ENCODE data around the gene TGFB2. TPM values are rescaled to one million over a fixed set of nuclear protein-coding genes. Genes with fewer than 3 reads are reported as not detected.

The TGFB2 gene
- total RNA-seq, 1 experiment from 2014 or later: 0.34 TPM

DNA sequence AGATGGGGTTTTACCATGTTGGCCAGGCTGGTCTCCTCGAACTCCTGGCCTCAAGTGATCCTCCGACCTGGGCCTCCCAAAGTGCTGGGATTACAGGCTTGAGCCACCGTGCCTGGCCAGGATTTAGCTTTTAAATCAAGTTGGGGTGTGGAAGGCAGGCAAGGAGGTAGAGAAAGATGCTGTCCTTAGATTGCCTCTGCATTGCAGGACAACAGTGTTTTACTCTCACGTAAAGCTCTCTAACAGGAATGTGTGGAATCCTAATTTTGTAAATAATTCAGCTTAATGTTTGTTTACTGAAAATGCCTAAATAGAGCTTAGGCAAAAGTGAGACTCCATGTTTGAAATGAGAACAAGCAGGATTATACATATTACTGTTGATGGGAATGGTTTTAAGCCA lies 29.5 kb upstream of the TGFB2 start:
- Histone ChIP-seq H3K9me3 (ENCODE audit: control insufficient read depth in 1 of 2, insufficient read depth in 1 of 2, low read depth in 1 of 2, low read length in 2 of 2) (no peaks in the 10 kb centered on the region), H3K9ac (ENCODE audit: low read length) (no peak overlapping the region), H2AFZ (ENCODE audit: low read depth, low read length, poor library complexity, severe bottlenecking) (no peak overlapping the region), H3K27me3 (ENCODE audit: insufficient read depth, low read length) (no peaks in the 10 kb centered on the region), H3K4me3 (replicated peaks in 1 of 2; ENCODE audit: low read depth in 1 of 2, low read length in 2 of 2) (no peak overlapping the region), H3K79me2 (ENCODE audit: insufficient read depth, low read length) (peaks cover 14% of the 10 kb centered on the region), H3K9me2 (ENCODE audit: insufficient read depth) (no peaks in the 10 kb centered on the region), H3K4me1 (ENCODE audit: control insufficient read depth in 1 of 2, insufficient read depth in 2 of 2, low read length in 2 of 2) (no peaks in the 10 kb centered on the region), H3K27ac (ENCODE audit: low read depth, low read length) (no peak overlapping the region), H3K36me3 (ENCODE audit: control insufficient read depth in 1 of 2, insufficient read depth in 2 of 2, low read length in 2 of 2) (peaks cover 0 to 7% of the 10 kb centered on the region in 2 experiments; a peak in 2 of 4 replicates), H3K4me2 (ENCODE audit: low read length) (no peak overlapping the region), H4K20me1 (ENCODE audit: insufficient read depth) (0 out of 2 replicates have a peak, but pooled peaks cover 4% of the 10 kb centered on the region)
- TF ChIP-seq ELF1 (IDR thresholded peaks at IDR 0.05; ENCODE audit: borderline replicate concordance, low read depth) (no peak), CEBPB (IDR thresholded peaks at IDR 0.05; ENCODE audit: low read depth) (no peak), SP1 (IDR thresholded peaks at IDR 0.05; ENCODE audit: low read depth) (no peak)
- TF ChIP-seq, protein P1, sequence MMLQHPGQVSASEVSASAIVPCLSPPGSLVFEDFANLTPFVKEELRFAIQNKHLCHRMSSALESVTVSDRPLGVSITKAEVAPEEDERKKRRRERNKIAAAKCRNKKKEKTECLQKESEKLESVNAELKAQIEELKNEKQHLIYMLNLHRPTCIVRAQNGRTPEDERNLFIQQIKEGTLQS (IDR thresholded peaks at IDR 0.05): no peak
- TF ChIP-seq, protein P2, sequence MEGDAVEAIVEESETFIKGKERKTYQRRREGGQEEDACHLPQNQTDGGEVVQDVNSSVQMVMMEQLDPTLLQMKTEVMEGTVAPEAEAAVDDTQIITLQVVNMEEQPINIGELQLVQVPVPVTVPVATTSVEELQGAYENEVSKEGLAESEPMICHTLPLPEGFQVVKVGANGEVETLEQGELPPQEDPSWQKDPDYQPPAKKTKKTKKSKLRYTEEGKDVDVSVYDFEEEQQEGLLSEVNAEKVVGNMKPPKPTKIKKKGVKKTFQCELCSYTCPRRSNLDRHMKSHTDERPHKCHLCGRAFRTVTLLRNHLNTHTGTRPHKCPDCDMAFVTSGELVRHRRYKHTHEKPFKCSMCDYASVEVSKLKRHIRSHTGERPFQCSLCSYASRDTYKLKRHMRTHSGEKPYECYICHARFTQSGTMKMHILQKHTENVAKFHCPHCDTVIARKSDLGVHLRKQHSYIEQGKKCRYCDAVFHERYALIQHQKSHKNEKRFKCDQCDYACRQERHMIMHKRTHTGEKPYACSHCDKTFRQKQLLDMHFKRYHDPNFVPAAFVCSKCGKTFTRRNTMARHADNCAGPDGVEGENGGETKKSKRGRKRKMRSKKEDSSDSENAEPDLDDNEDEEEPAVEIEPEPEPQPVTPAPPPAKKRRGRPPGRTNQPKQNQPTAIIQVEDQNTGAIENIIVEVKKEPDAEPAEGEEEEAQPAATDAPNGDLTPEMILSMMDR (IDR thresholded peaks at IDR 0.05 in 2 of 3, conservative IDR thresholded peaks at IDR 0.05 in 1 of 3; ENCODE audit: borderline replicate concordance in 1 of 3, insufficient read depth in 1 of 3, low read depth in 2 of 3, low read length in 2 of 3): no peak
- CTCF ChIA-PET: no interaction called here
- DNase-seq (ENCODE audit: low read depth, low spot score) (no peak), ATAC-seq (no peak)
- POLR2A ChIA-PET: no interaction called here
- no TSS peak for BruUV-seq (replicated peaks)
- intact Hi-C loops (cut with micrococcal nuclease): no loop called here
- RAD21 ChIA-PET (ENCODE audit: low non-redundant PET in 1 of 2, low total read pairs in 2 of 2, uncharacterized antibody in 2 of 2, unreplicated experiment in 2 of 2): no interaction called here

DNA sequence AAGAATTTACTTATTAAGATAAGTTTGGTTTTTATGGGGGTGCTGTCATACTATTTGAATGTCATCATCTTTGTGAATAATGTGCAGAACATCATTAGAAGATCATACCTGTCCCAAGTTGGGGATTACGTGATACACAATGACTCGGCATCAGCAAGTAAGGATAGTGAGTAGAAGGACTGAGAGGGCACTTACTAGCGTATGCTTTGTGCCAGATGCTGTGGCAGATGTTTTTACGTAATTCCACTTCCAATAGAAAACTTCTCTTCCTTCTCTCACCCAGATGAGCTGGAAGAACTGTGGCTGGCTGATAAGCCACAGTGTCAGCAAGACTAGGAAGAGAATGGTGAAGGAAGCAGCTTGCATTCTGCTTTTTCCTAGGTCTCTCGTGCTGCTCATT lies 28.1 kb upstream of the TGFB2 start:
- ChIA-PET POLR2A (no interaction called here), CTCF (interaction anchor here (1.4 kb wide), 1 partner anchor 18 kb away, joined by 4 read pairs; no protein-coding TSS in a partner anchor), RAD21 (ENCODE audit: low non-redundant PET in 1 of 2, low total read pairs in 2 of 2, uncharacterized antibody in 2 of 2, unreplicated experiment in 2 of 2) (no interaction called here)
- no peak overlapping the region for H2AFZ ChIP-seq (ENCODE audit: low read depth, low read length, poor library complexity, severe bottlenecking)
- no peaks in the 10 kb centered on the region for H3K4me1 ChIP-seq (ENCODE audit: control insufficient read depth in 1 of 2, insufficient read depth in 2 of 2, low read length in 2 of 2)
- intact Hi-C loops (cut with micrococcal nuclease): no loop called here
- no peaks in the 10 kb centered on the region for H3K27me3 ChIP-seq (ENCODE audit: insufficient read depth, low read length)
- ATAC-seq (no peak), DNase-seq (ENCODE audit: low read depth, low spot score) (no peak)
- no peak overlapping the region for H3K9ac ChIP-seq (ENCODE audit: low read length)
- 0 out of 2 replicates have a peak, but pooled peaks cover 4% of the 10 kb centered on the region for H4K20me1 ChIP-seq (ENCODE audit: insufficient read depth)
- H3K9me2 ChIP-seq (ENCODE audit: insufficient read depth): no peaks in the 10 kb centered on the region
- BruUV-seq (replicated peaks): no TSS peak
- peaks cover 10% of the 10 kb centered on the region for H3K79me2 ChIP-seq (ENCODE audit: insufficient read depth, low read length)
- no peak overlapping the region for H3K4me3 ChIP-seq (replicated peaks in 1 of 2; ENCODE audit: low read depth in 1 of 2, low read length in 2 of 2)
- peaks cover 0 to under 1% of the 10 kb centered on the region in 2 experiments; a peak in 2 of 4 replicates for H3K36me3 ChIP-seq (ENCODE audit: control insufficient read depth in 1 of 2, insufficient read depth in 2 of 2, low read length in 2 of 2)
- no peak overlapping the region for H3K27ac ChIP-seq (ENCODE audit: low read depth, low read length)
- H3K4me2 ChIP-seq (ENCODE audit: low read length): no peak overlapping the region
- no peaks in the 10 kb centered on the region for H3K9me3 ChIP-seq (ENCODE audit: control insufficient read depth in 1 of 2, insufficient read depth in 1 of 2, low read depth in 1 of 2, low read length in 2 of 2)
- TF ChIP-seq ELF1 (IDR thresholded peaks at IDR 0.05; ENCODE audit: borderline replicate concordance, low read depth) (no peak), EGR1 (IDR thresholded peaks at IDR 0.05; ENCODE audit: low read depth) (no peak), YY1 (IDR thresholded peaks at IDR 0.05; ENCODE audit: extremely low read depth, insufficient replicate concordance, low read depth, low read length) (no peak), RAD21 (IDR thresholded peaks at IDR 0.05; ENCODE audit: low read depth) (no peak), JUND (IDR thresholded peaks at IDR 0.05) (no peak), POLR2AphosphoS5 (IDR thresholded peaks at IDR 0.05; ENCODE audit: low read depth, low read length) (no peak), FOSL1 (IDR thresholded peaks at IDR 0.05; ENCODE audit: low read depth) (no peak), ZFX (IDR thresholded peaks at IDR 0.05) (no peak), EZH2phosphoT487 (IDR thresholded peaks at IDR 0.05; ENCODE audit: borderline replicate concordance) (no peak)
- TF ChIP-seq, protein P3, sequence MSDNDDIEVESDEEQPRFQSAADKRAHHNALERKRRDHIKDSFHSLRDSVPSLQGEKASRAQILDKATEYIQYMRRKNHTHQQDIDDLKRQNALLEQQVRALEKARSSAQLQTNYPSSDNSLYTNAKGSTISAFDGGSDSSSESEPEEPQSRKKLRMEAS (IDR thresholded peaks at IDR 0.05): no peak
- TF ChIP-seq, protein P4, sequence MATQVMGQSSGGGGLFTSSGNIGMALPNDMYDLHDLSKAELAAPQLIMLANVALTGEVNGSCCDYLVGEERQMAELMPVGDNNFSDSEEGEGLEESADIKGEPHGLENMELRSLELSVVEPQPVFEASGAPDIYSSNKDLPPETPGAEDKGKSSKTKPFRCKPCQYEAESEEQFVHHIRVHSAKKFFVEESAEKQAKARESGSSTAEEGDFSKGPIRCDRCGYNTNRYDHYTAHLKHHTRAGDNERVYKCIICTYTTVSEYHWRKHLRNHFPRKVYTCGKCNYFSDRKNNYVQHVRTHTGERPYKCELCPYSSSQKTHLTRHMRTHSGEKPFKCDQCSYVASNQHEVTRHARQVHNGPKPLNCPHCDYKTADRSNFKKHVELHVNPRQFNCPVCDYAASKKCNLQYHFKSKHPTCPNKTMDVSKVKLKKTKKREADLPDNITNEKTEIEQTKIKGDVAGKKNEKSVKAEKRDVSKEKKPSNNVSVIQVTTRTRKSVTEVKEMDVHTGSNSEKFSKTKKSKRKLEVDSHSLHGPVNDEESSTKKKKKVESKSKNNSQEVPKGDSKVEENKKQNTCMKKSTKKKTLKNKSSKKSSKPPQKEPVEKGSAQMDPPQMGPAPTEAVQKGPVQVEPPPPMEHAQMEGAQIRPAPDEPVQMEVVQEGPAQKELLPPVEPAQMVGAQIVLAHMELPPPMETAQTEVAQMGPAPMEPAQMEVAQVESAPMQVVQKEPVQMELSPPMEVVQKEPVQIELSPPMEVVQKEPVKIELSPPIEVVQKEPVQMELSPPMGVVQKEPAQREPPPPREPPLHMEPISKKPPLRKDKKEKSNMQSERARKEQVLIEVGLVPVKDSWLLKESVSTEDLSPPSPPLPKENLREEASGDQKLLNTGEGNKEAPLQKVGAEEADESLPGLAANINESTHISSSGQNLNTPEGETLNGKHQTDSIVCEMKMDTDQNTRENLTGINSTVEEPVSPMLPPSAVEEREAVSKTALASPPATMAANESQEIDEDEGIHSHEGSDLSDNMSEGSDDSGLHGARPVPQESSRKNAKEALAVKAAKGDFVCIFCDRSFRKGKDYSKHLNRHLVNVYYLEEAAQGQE (IDR thresholded peaks at IDR 0.05; ENCODE audit: low read depth): no peak
- TF ChIP-seq, protein P1 (IDR thresholded peaks at IDR 0.05): no peak
